NCI-H1048 (cell line): Measurements from ENCODE around the gene BIVM.

Experiments
- DNase-seq: peaks from one replicate; lab custom pipeline; 2025; lab: John Stamatoyannopoulos, UW

The BIVM gene

GRCh38 chr13:102788683-102789082, 10.2 kb upstream of the BIVM start:
- no peak for DNase-seq

- DNase-seq: no peak
Observed at GRCh38 chr13:102792396-102792795, 6.5 kb upstream of the BIVM start.

- no peak for DNase-seq
Observed at GRCh38 chr13:102793611-102794355, 5.1 kb upstream of the BIVM start.

GRCh38 chr13:102799426-102800144, 666 bp downstream of the BIVM start:
- no peak for DNase-seq

GRCh38 chr13:102800145-102801041, 1.5 kb downstream of the BIVM start:
- DNase-seq: peak; percentile 41

GRCh38 chr13:102805680-102806079, 6.8 kb downstream of the BIVM start:
- DNase-seq: no peak

GRCh38 chr13:102807699-102808098, 8.8 kb downstream of the BIVM start:
- DNase-seq: no peak

- DNase-seq: no peak
Observed at GRCh38 chr13:102812611-102813287, 13.8 kb downstream of the BIVM start.

GRCh38 chr13:102814025-102814607, 15.2 kb downstream of the BIVM start:
- no peak for DNase-seq

GRCh38 chr13:102814793-102815192, 15.9 kb downstream of the BIVM start:
- DNase-seq: no peak

GRCh38 chr13:102815788-102816187, 16.9 kb downstream of the BIVM start:
- no peak for DNase-seq

GRCh38 chr13:102816708-102817107, 17.8 kb downstream of the BIVM start:
- DNase-seq: no peak

GRCh38 chr13:102817241-102817640, 18.3 kb downstream of the BIVM start:
- no peak for DNase-seq

GRCh38 chr13:102817907-102818306, 19.0 kb downstream of the BIVM start:
- DNase-seq: no peak

GRCh38 chr13:102825400-102825799, 26.5 kb downstream of the BIVM start:
- DNase-seq: no peak

- DNase-seq: no peak
Observed at GRCh38 chr13:102825921-102826706, 27.2 kb downstream of the BIVM start.

GRCh38 chr13:102830646-102831045, 31.7 kb downstream of the BIVM start:
- no peak for DNase-seq

GRCh38 chr13:102836471-102836870, 37.6 kb downstream of the BIVM start:
- no peak for DNase-seq

GRCh38 chr13:102838273-102838672, 39.4 kb downstream of the BIVM start:
- no peak for DNase-seq

GRCh38 chr13:102838982-102839381, 40.1 kb downstream of the BIVM start:
- no peak for DNase-seq

- DNase-seq: no peak
Observed at GRCh38 chr13:102839462-102839861, 40.5 kb downstream of the BIVM start.
